Panc1 (cell line): ENCODE data around the gene RTL1. TPM values are rescaled to one million over a fixed set of nuclear protein-coding genes. Genes with fewer than 3 reads are reported as not detected.

ENCODE experiments used
- ATAC-seq: fragments of 200-7000 bp; cut with Tn5 transposase; 2 replicates; pipeline ENCODE4 v1.9.1; 2020; ENCODE audit warnings: mild to moderate bottlenecking, moderate library complexity
- BruUV-seq: library from RNA; stranded (reverse); fragments of 400-500 nt; replicated peaks from 2 replicates; lab custom pipeline; 2021; lab: Mats Ljungman, UMichigan
- CTCF ChIA-PET: fragments of 300-600 bp; sonication (Branson Sonifier 250); formaldehyde crosslinking; loops from one replicate; lab custom pipeline; 2022; ENCODE audit warnings: antibody characterized with exemption; lab: Charles Lee
- POLR2A ChIA-PET: fragments of 300-600 bp; sonication (Branson Sonifier 250); formaldehyde crosslinking; loops from one replicate; lab custom pipeline; 2022; ENCODE audit warnings: antibody characterized with exemption; lab: Charles Lee
- DNase-seq: peaks from one replicate; pipeline ENCODE4 v3.0.0-alpha.2; 2010; ENCODE audit warnings: low read depth, low spot score
- H3K27ac ChIP-seq: 2 replicates; pipeline ENCODE4 v1.5.1; 2011; ENCODE audit warnings: mild to moderate bottlenecking, low read length, inconsistent platforms
- H3K27me3 ChIP-seq: fragments of 200-500 bp; sonication (Bioruptor generic); 2 replicates; pipeline ENCODE4 v1.6.0; 2014; ENCODE audit warnings: low read length, inconsistent platforms; ENCODE audit not compliant: control insufficient read depth, insufficient read depth
- H3K36me3 ChIP-seq: fragments of 200-500 bp; sonication (Bioruptor generic); 2 replicates; pipeline ENCODE4 v1.5.1; 2014; ENCODE audit warnings: inconsistent platforms, mild to moderate bottlenecking, low read length, moderate library complexity; ENCODE audit not compliant: control insufficient read depth, insufficient read depth
- H3K4me1 ChIP-seq: 2 replicates; pipeline ENCODE4 v1.5.1; 2011; ENCODE audit warnings: inconsistent platforms, mild to moderate bottlenecking, low read length, moderate library complexity; ENCODE audit not compliant: control insufficient read depth, insufficient read depth
- H3K4me3 ChIP-seq, 2 experiments: 2 replicates each; pipeline ENCODE4 v1.5.1; 2011 to 2012; ENCODE audit warnings: low read depth in 2 of 2, low read length in 2 of 2, mild to moderate bottlenecking in 2 of 2, inconsistent platforms in 1 of 2, moderate library complexity in 1 of 2
- H3K9me3 ChIP-seq: fragments of 200-500 bp; sonication (Bioruptor generic); 2 replicates; pipeline ENCODE4 v1.5.1; 2014; ENCODE audit warnings: low read depth, mild to moderate bottlenecking, inconsistent platforms, low read length, moderate library complexity; ENCODE audit not compliant: control insufficient read depth, insufficient read depth
- CTCF ChIP-seq: fragments of 450-650 bp; IDR thresholded peaks from 2 replicates; pipeline ENCODE4 v1.5.1; 2017; ENCODE audit warnings: mild to moderate bottlenecking
- POLR2AphosphoS5 ChIP-seq: IDR thresholded peaks from 2 replicates; pipeline ENCODE4 v1.6.1; 2012; ENCODE audit warnings: mild to moderate bottlenecking, low read depth, low read length, moderate library complexity
- REST ChIP-seq, 2 experiments: IDR thresholded peaks; 2 replicates each; pipeline ENCODE4 v1.6.1; 2011 to 2012; ENCODE audit warnings: low read depth in 2 of 2, control low read depth in 1 of 2, low read length in 1 of 2, mild to moderate bottlenecking in 1 of 2, moderate library complexity in 1 of 2; ENCODE audit not compliant: insufficient read depth in 1 of 2
- SIN3A ChIP-seq: IDR thresholded peaks from 2 replicates; pipeline ENCODE4 v1.6.1; 2012; ENCODE audit warnings: low read depth, mild to moderate bottlenecking, low read length, moderate library complexity, borderline replicate concordance; ENCODE audit not compliant: insufficient read depth
- TCF7L2 ChIP-seq: IDR thresholded peaks from 2 replicates; pipeline ENCODE4 v1.6.1; 2011; ENCODE audit warnings: mild to moderate bottlenecking, low read depth, low read length, inconsistent platforms
- in situ Hi-C: cut with HindIII; loops from 2 replicates; pipeline ENCODE4 v1.10.0; 2016; ENCODE audit warnings: low sequenced_read_pairs, low pct_unique_long_range_greater_than_20kb
- intact Hi-C: fragments of 100-400 bp; cut with micrococcal nuclease; formaldehyde crosslinking; loops from one replicate; pipeline ENCODE4 v1.10.0; 2022; ENCODE audit not compliant: unreplicated experiment
- total RNA-seq: library from RNA; stranded (reverse); gene quantifications from one replicate; pipeline ENCODE4 v1.2.1, GENCODE V29; 2021; ENCODE audit not compliant: unreplicated experiment

The RTL1 gene
- total RNA-seq, 1 experiment from 2014 or later: not detected

GRCh38 chr14:100901391-100902183 is 1.9 kb downstream of the RTL1 start:
- no TSS peak for BruUV-seq
- H3K27ac ChIP-seq: no peak overlapping the region
- in situ Hi-C loops: no loop called here
- H3K9me3 ChIP-seq: no peaks in the 10 kb centered on the region
- H3K36me3 ChIP-seq: no peaks in the 10 kb centered on the region
- intact Hi-C loops: loop anchor here (2.0 kb wide), 1 partner anchor 51 kb away; no protein-coding TSS in a partner anchor
- no peak for DNase-seq
- ATAC-seq: no peak
- no peaks in the 10 kb centered on the region for H3K27me3 ChIP-seq
- H3K4me3 ChIP-seq: no peak overlapping the region
- CTCF ChIA-PET: no interaction called here
- POLR2A ChIA-PET: no interaction called here
- TF ChIP-seq POLR2AphosphoS5 (no peak), SIN3A (no peak), CTCF (no peak), REST (IDR thresholded peaks at IDR 0.05; ENCODE audit: insufficient read depth in 1 of 2, low read depth in 2 of 2, low read length in 1 of 2) (no peak), TCF7L2 (no peak)
- no peaks in the 10 kb centered on the region for H3K4me1 ChIP-seq

- TF ChIP-seq CTCF (peak; percentile 76), REST (IDR thresholded peaks at IDR 0.05; ENCODE audit: insufficient read depth in 1 of 2, low read depth in 2 of 2, low read length in 1 of 2) (0 out of 4 replicates have a peak, but pooled peaks of 1 of the 2 experiments have one; percentile 24), POLR2AphosphoS5 (no peak), SIN3A (no peak)
- Histone ChIP-seq H3K9me3 (no peaks in the 10 kb centered on the region), H3K4me1 (no peaks in the 10 kb centered on the region), H3K27ac (no peak overlapping the region), H3K4me3 (no peak overlapping the region), H3K27me3 (no peaks in the 10 kb centered on the region), H3K36me3 (no peaks in the 10 kb centered on the region)
- ATAC-seq: peak; percentile 68
- ChIA-PET CTCF (no interaction called here), POLR2A (no interaction called here)
- intact Hi-C loops: loop anchor here (2.0 kb wide), 1 partner anchor 50 kb away; no protein-coding TSS in a partner anchor
- in situ Hi-C loops: no loop called here
- no TSS peak for BruUV-seq
- no peak for DNase-seq
These were observed 2.6 kb downstream of the RTL1 start for GRCh38 chr14:100900837-100901390.
